Measurements from ENCODE around the gene NPTXR.

The NPTXR gene

DNA sequence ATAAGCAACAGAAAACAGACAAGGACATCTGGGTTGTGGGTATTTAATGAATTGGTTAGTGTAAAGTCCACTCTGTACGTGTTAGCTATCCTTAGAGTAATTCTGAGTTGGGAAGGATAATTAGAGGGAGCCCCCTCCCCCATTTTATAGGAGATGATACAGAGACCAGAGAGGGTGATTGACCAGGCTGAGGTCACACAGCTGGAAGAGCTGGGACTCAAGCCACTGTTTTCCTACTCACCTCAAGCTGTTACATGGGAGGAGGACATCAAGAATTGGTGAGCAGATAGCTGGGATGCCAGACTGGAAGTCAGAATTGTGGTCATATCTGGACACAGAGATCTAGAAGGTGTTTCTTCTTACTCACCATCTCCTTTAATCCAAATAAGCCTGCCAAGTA lies 8.7 kb upstream of the NPTXR start:
- TF ChIP-seq, protein P1, sequence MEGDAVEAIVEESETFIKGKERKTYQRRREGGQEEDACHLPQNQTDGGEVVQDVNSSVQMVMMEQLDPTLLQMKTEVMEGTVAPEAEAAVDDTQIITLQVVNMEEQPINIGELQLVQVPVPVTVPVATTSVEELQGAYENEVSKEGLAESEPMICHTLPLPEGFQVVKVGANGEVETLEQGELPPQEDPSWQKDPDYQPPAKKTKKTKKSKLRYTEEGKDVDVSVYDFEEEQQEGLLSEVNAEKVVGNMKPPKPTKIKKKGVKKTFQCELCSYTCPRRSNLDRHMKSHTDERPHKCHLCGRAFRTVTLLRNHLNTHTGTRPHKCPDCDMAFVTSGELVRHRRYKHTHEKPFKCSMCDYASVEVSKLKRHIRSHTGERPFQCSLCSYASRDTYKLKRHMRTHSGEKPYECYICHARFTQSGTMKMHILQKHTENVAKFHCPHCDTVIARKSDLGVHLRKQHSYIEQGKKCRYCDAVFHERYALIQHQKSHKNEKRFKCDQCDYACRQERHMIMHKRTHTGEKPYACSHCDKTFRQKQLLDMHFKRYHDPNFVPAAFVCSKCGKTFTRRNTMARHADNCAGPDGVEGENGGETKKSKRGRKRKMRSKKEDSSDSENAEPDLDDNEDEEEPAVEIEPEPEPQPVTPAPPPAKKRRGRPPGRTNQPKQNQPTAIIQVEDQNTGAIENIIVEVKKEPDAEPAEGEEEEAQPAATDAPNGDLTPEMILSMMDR (IDR thresholded peaks at IDR 0.05; ENCODE audit: low read length, missing control alignments): no peak
- no peak overlapping the region for H3K4me3 ChIP-seq (replicated peaks; ENCODE audit: low read depth, low read length)
- DNase-seq (ENCODE audit: low read depth): no peak

GRCh38 chr22:38850941-38851849 lies 7.4 kb upstream of the NPTXR start:
- H3K4me3 ChIP-seq (replicated peaks; ENCODE audit: low read depth, low read length): no peak overlapping the region
- peak; percentile 60 for DNase-seq (ENCODE audit: low read depth)
- TF ChIP-seq, protein P1 (IDR thresholded peaks at IDR 0.05; ENCODE audit: low read length, missing control alignments): no peak

DNA sequence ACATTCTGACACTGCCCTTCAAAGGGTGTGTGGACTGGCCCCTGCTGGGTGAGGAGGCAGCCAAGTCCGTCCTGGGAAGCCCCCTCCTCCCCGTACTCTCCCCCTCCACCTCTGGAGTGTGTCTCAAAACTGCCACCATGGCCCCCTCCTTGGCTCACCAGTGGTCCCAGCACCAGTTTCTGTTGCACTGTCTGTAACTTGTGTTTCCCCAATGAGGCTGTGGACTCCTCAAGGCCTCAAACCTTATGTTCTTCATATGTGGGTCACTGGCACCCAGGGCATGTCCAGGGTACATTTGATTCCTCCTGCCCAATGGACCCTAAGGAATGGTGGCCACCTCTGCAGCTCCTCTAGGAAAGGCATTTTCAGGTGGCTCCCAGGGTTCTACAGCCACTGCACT lies 6.6 kb upstream of the NPTXR start:
- no peak for DNase-seq (ENCODE audit: low read depth)
- no peak overlapping the region for H3K4me3 ChIP-seq (replicated peaks; ENCODE audit: low read depth, low read length)
- TF ChIP-seq, protein P1 (IDR thresholded peaks at IDR 0.05; ENCODE audit: low read length, missing control alignments): no peak

- TF ChIP-seq, protein P1 (IDR thresholded peaks at IDR 0.05; ENCODE audit: low read length, missing control alignments): no peak
- no peak overlapping the region for H3K4me3 ChIP-seq (replicated peaks; ENCODE audit: low read depth, low read length)
- no peak for DNase-seq (ENCODE audit: low read depth)
Observed at GRCh38 chr22:38849811-38850210, 6.0 kb upstream of the NPTXR start.

DNA sequence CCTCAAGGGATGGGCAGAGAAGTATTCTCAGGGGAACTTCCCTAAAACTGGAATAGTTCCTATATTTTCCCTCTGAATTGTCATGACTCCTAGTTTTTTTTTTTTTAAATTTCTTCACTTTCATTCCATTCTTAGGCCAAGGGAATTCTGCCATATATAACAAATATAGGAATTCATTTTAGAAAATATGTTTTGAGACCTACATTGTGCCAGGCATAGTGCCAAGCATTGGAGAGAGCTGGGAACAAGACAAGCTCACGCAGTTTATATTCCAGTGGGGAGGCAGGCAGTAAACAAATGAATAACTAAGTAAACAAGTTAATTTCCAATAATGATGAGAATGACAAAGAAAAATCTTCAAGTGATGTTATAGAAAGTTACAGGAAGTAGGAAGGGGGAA lies 2.6 kb upstream of the NPTXR start:
- DNase-seq (ENCODE audit: low read depth): no peak
- H3K4me3 ChIP-seq (replicated peaks; ENCODE audit: low read depth, low read length): no peak overlapping the region
- TF ChIP-seq, protein P1 (IDR thresholded peaks at IDR 0.05; ENCODE audit: low read length, missing control alignments): no peak

DNA sequence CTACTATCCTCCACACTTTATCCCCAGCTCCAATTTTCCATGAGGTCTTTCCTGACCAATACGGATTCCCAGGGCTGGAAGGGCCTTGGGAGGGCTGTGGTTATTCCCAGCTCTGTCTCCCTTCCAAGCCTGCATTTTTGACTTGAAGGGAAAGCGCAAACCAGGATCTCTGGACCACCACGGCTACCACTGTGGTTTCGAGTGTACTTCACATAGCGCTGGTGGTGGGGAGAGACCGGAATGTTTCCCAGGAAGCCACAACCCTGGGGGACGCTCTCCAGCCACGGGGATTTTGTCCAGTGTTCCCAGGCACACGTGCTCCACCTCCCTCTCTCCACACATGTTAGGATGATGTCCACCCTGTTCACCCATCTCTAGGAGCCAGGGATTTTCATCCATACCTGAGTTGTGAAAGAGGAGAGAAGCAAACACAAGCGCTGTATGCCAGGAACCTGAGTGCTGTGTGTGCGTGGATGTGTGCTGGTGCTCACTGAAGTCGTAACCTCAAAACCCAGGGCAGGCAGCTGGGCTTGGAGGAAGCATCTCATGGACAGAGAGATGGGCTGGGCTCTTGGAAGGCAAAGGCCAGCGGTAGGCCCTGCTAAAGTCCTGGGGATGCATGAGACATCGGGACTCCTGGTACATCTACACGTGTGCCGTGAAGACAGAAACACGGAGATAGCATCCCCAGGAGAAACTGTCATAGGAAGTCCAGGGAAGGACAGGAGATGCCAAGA lies 1.3 kb upstream of the NPTXR start:
- TF ChIP-seq, protein P1 (IDR thresholded peaks at IDR 0.05; ENCODE audit: low read length, missing control alignments): no peak
- DNase-seq (ENCODE audit: low read depth): no peak
- no peak overlapping the region for H3K4me3 ChIP-seq (replicated peaks; ENCODE audit: low read depth, low read length)
